Bronchial epithelial cell (primary cell): ENCODE results near the gene GPRC5A. TPM values are rescaled to one million over a fixed set of nuclear protein-coding genes. Genes with fewer than 3 reads are reported as not detected.
"Not testable (repeated sequence)": the region's sequence is repeated elsewhere in the genome, so short reads cannot be mapped to it uniquely, and the experiment has no call there.

Experiments
- DNase-seq: peaks from one replicate; pipeline ENCODE4 v3.0.0-alpha.2; 2010; ENCODE audit warnings: low read depth
- FAIRE-seq: peaks from 2 replicates; lab custom pipeline; 2011; peaks lifted over from hg19 to GRCh38; lab: Jason Lieb, UNC
- H3K27me3 ChIP-seq: 2 replicates; pipeline ENCODE4 v1.5.1; 2011; ENCODE audit warnings: low read length; ENCODE audit not compliant: control insufficient read depth, insufficient read depth
- H3K36me3 ChIP-seq: 2 replicates; pipeline ENCODE4 v1.5.1; 2011; ENCODE audit warnings: low read length; ENCODE audit not compliant: control insufficient read depth, insufficient read depth
- H3K4me3 ChIP-seq: 2 replicates; pipeline ENCODE4 v1.5.1; 2011; ENCODE audit warnings: mild to moderate bottlenecking, low read depth, low read length, control low read depth
- CTCF ChIP-seq: IDR thresholded peaks from 2 replicates; pipeline ENCODE4 v1.5.1; 2011; ENCODE audit warnings: mild to moderate bottlenecking, moderate library complexity, low read length, control low read depth, inconsistent platforms; ENCODE audit not compliant: insufficient read depth, severe bottlenecking
- total RNA-seq: library from RNA; depleted of rRNA; stranded (reverse); fragments of >200 nt; gene quantifications from 2 replicates; pipeline ENCODE4 v1.2.1, GENCODE V29; 2014

The GPRC5A gene
- total RNA-seq, 1 donor from 2014 or later, result 16.1 TPM

GRCh38 chr12:12874029-12874428 is 17.3 kb upstream of the GPRC5A start:
- DNase-seq (no peak), FAIRE-seq (no peak)
- no peak overlapping the region for H3K4me3 ChIP-seq
- no peaks in the 10 kb centered on the region for H3K36me3 ChIP-seq
- H3K27me3 ChIP-seq, result no peaks in the 10 kb centered on the region
- TF ChIP-seq CTCF, result no peak

GRCh38 chr12:12875301-12875700 is 16.1 kb upstream of the GPRC5A start:
- not testable (repeated sequence) for H3K4me3 ChIP-seq, FAIRE-seq, H3K27me3 ChIP-seq, H3K36me3 ChIP-seq, DNase-seq

GRCh38 chr12:12877153-12877768 is 14.1 kb upstream of the GPRC5A start:
- no peak overlapping the region for H3K4me3 ChIP-seq
- H3K27me3 ChIP-seq, result no peaks in the 10 kb centered on the region
- no peaks in the 10 kb centered on the region for H3K36me3 ChIP-seq
- FAIRE-seq (no peak), DNase-seq (peak; percentile 66)
- TF ChIP-seq CTCF, result no peak

- TF ChIP-seq CTCF, result no peak
- no peak overlapping the region for H3K4me3 ChIP-seq
- FAIRE-seq, result no peak
- H3K27me3 ChIP-seq, result no peaks in the 10 kb centered on the region
- no peak for DNase-seq
- no peaks in the 10 kb centered on the region for H3K36me3 ChIP-seq
Measured at GRCh38 chr12:12877781-12878455, 13.4 kb upstream of the GPRC5A start.

GRCh38 chr12:12880537-12880936 is 10.8 kb upstream of the GPRC5A start:
- no peak for TF ChIP-seq CTCF
- no peak for FAIRE-seq
- Histone ChIP-seq H3K4me3 (no peak overlapping the region), H3K36me3 (no peaks in the 10 kb centered on the region), H3K27me3 (no peaks in the 10 kb centered on the region)
- DNase-seq, result no peak

GRCh38 chr12:12881151-12881909 is 10.0 kb upstream of the GPRC5A start:
- peak; percentile 94 for DNase-seq
- no peak for TF ChIP-seq CTCF
- FAIRE-seq, result no peak

More at GRCh38 chr12:12881151-12881909, 10.0 kb upstream of the GPRC5A start:
- no peaks in the 10 kb centered on the region for H3K36me3 ChIP-seq
- no peak overlapping the region for H3K4me3 ChIP-seq
- H3K27me3 ChIP-seq, result no peaks in the 10 kb centered on the region
